H1 (cell line): ENCODE results near the gene RAP1A. TPM values are rescaled to one million over a fixed set of nuclear protein-coding genes. Genes with fewer than 3 reads are reported as not detected.

Experiments
- CTCF ChIA-PET: fragments of 300-600 bp; sonication (Branson Sonifier 250); formaldehyde crosslinking; loops from one replicate; lab custom pipeline; 2021; ENCODE audit not compliant: partially characterized antibody; lab: Charles Lee
- POLR2A ChIA-PET: fragments of 300-600 bp; sonication (Branson Sonifier 250); formaldehyde crosslinking; loops from one replicate; lab custom pipeline; 2021; ENCODE audit warnings: inconsistent platforms; ENCODE audit not compliant: partially characterized antibody; lab: Charles Lee
- DNase-seq, 2 experiments: peaks; one replicate each; pipeline versions ENCODE4 v3.0.0 to v3.0.0-alpha.2; 2010 to 2022; ENCODE audit warnings: low spot score in 2 of 2, low read depth in 1 of 2, mixed read lengths in 1 of 2
- FAIRE-seq: peaks from 2 replicates; lab custom pipeline; 2011; peaks lifted over from hg19 to GRCh38; lab: Jason Lieb, UNC
- H2AFZ ChIP-seq: 2 replicates; pipeline ENCODE4 v1.8.1; 2012; ENCODE audit warnings: low read length, inconsistent platforms
- H2AK5ac ChIP-seq: 2 replicates; pipeline ENCODE4 v1.6.1; 2013; ENCODE audit warnings: low read depth, low read length
- H2BK120ac ChIP-seq: replicated peaks from 2 replicates; pipeline ENCODE3; 2013; ENCODE audit warnings: low read depth, low read length, inconsistent platforms
- H2BK12ac ChIP-seq: 2 replicates; pipeline ENCODE4 v1.6.1; 2013; ENCODE audit warnings: low read depth, low read length
- H2BK15ac ChIP-seq: 2 replicates; pipeline ENCODE4 v1.6.1; 2013; ENCODE audit warnings: low read length
- H2BK20ac ChIP-seq: 2 replicates; pipeline ENCODE4 v1.6.1; 2013; ENCODE audit warnings: low read length
- H2BK5ac ChIP-seq: 2 replicates; pipeline ENCODE4 v1.6.1; 2013; ENCODE audit warnings: low read depth, low read length
- H3K14ac ChIP-seq: 2 replicates; pipeline ENCODE4 v1.6.1; 2013; ENCODE audit warnings: inconsistent platforms; ENCODE audit not compliant: insufficient read length
- H3K18ac ChIP-seq: 2 replicates; pipeline ENCODE4 v1.6.1; 2013; ENCODE audit warnings: low read length; ENCODE audit errors: extremely low read depth
- H3K23ac ChIP-seq: 2 replicates; pipeline ENCODE4 v1.6.1; 2013; ENCODE audit warnings: inconsistent platforms; ENCODE audit not compliant: insufficient read length
- H3K23me2 ChIP-seq: 2 replicates; pipeline ENCODE4 v1.6.1; 2013; ENCODE audit warnings: low read depth, low read length
- H3K27ac ChIP-seq: 2 replicates; pipeline ENCODE4 v1.6.1; 2011; ENCODE audit warnings: low read depth, low read length, inconsistent platforms
- H3K27me3 ChIP-seq, 4 experiments: replicated peaks in 1 of 4; 1 replicate in 1 of 4; 2 replicates in 3 of 4; pipeline versions ENCODE4 v1.6.1 to v1.8.1; 2011 to 2013; ENCODE audit warnings: low read length in 3 of 4, mild to moderate bottlenecking in 3 of 4, inconsistent platforms in 2 of 4, mixed read lengths in 2 of 4, moderate library complexity in 1 of 4; ENCODE audit not compliant: control insufficient read depth in 3 of 4, insufficient read depth in 3 of 4; ENCODE audit errors: extremely low read depth in 1 of 4
- H3K36me3 ChIP-seq, 4 experiments: 2 replicates each; pipeline versions ENCODE4 v1.6.1 to v1.8.1; 2011 to 2013; ENCODE audit warnings: mild to moderate bottlenecking in 4 of 4, low read length in 3 of 4, moderate library complexity in 2 of 4, control low read depth in 1 of 4, inconsistent platforms in 1 of 4; ENCODE audit not compliant: insufficient read depth in 4 of 4, control insufficient read depth in 2 of 4
- H3K4ac ChIP-seq: replicated peaks from 2 replicates; pipeline ENCODE3; 2013; ENCODE audit warnings: low read length, low read depth, mixed read lengths, inconsistent platforms; ENCODE audit not compliant: insufficient read length
- H3K4me1 ChIP-seq, 4 experiments: replicated peaks in 1 of 4; 1 replicate in 1 of 4; 2 replicates in 3 of 4; pipeline versions ENCODE4 v1.6.1 to v1.8.1; 2011 to 2013; ENCODE audit warnings: low read length in 3 of 4, inconsistent platforms in 2 of 4, mixed read lengths in 1 of 4; ENCODE audit not compliant: insufficient read depth in 4 of 4, control insufficient read depth in 3 of 4
- H3K4me2 ChIP-seq, 2 experiments: 2 replicates each; pipeline versions ENCODE4 v1.6.1 to v1.8.1; 2011 to 2013; ENCODE audit warnings: low read depth in 2 of 2, low read length in 2 of 2, control low read depth in 1 of 2, inconsistent platforms in 1 of 2, mild to moderate bottlenecking in 1 of 2; ENCODE audit not compliant: insufficient read depth in 1 of 2
- H3K4me3 ChIP-seq, 4 experiments: fragments of 200-600, 300-600 bp in 1 of 4; sonication (generic), shearing (Covaris generic), sonication (Bioruptor Twin) in 1 of 4; 2 replicates each; pipeline versions ENCODE4 v1.5.1 to v1.8.1; 2011 to 2016; ENCODE audit warnings: low read length in 4 of 4, low read depth in 3 of 4, control low read depth in 2 of 4, inconsistent platforms in 2 of 4, mild to moderate bottlenecking in 2 of 4, mixed read lengths in 1 of 4, moderate library complexity in 1 of 4; ENCODE audit not compliant: insufficient read depth in 2 of 4; ENCODE audit errors: extremely low read depth in 1 of 4
- H3K56ac ChIP-seq: replicated peaks from 2 replicates; pipeline ENCODE3; 2013; ENCODE audit warnings: low read depth, mild to moderate bottlenecking, mixed read lengths, low read length, inconsistent platforms; ENCODE audit not compliant: insufficient read length
- H3K79me1 ChIP-seq: 2 replicates; pipeline ENCODE4 v1.6.1; 2013; ENCODE audit warnings: low read depth, low read length, control low read depth
- H3K79me2 ChIP-seq, 2 experiments: 2 replicates each; pipeline versions ENCODE4 v1.6.1 to v1.8.1; 2012 to 2013; ENCODE audit warnings: low read length in 2 of 2, mild to moderate bottlenecking in 2 of 2, inconsistent platforms in 1 of 2; ENCODE audit not compliant: insufficient read depth in 2 of 2, control insufficient read depth in 1 of 2
- H3K9ac ChIP-seq, 4 experiments: replicated peaks in 1 of 4; 1 replicate in 1 of 4; 2 replicates in 3 of 4; pipeline versions ENCODE4 v1.6.1 to v1.8.1; 2011 to 2013; ENCODE audit warnings: low read depth in 3 of 4, low read length in 3 of 4, control low read depth in 2 of 4, mild to moderate bottlenecking in 2 of 4, moderate library complexity in 2 of 4, inconsistent platforms in 1 of 4; ENCODE audit errors: extremely low read depth in 1 of 4
- H3K9me3 ChIP-seq, 2 experiments: 2 replicates each; pipeline versions ENCODE4 v1.6.1 to v1.8.1; 2012 to 2013; ENCODE audit warnings: mild to moderate bottlenecking in 2 of 2, moderate library complexity in 2 of 2, control low read depth in 1 of 2, inconsistent platforms in 1 of 2, low read depth in 1 of 2, low read length in 1 of 2, mixed read lengths in 1 of 2; ENCODE audit not compliant: insufficient read depth in 2 of 2
- H4K20me1 ChIP-seq, 2 experiments: replicated peaks in 1 of 2; 2 replicates each; pipeline versions ENCODE3 to v1.8.1; 2011 to 2013; ENCODE audit warnings: inconsistent platforms in 2 of 2, low read length in 2 of 2, mild to moderate bottlenecking in 1 of 2; ENCODE audit not compliant: insufficient read depth in 2 of 2, control insufficient read depth in 1 of 2
- H4K5ac ChIP-seq: 2 replicates; pipeline ENCODE4 v1.6.1; 2013; ENCODE audit warnings: low read length, low read depth, mixed read lengths, inconsistent platforms; ENCODE audit not compliant: insufficient read length
- H4K8ac ChIP-seq: 2 replicates; pipeline ENCODE4 v1.8.0; 2013; ENCODE audit warnings: mild to moderate bottlenecking, moderate library complexity, low read length, inconsistent platforms; ENCODE audit not compliant: insufficient read depth; ENCODE audit errors: extremely low read depth
- H4K91ac ChIP-seq: replicated peaks from 2 replicates; pipeline ENCODE3; 2013; ENCODE audit warnings: low read length, mixed read lengths, inconsistent platforms; ENCODE audit not compliant: insufficient read length
- BACH1 ChIP-seq: IDR thresholded peaks from 2 replicates; pipeline ENCODE4 v1.6.1; 2012; ENCODE audit warnings: low read length, improper control_type of control experiment
- EZH2 ChIP-seq: fragments of 200-600 bp; sonication (generic); IDR thresholded peaks from 2 replicates; pipeline ENCODE4 v1.7.1; 2012; ENCODE audit warnings: low read depth, mild to moderate bottlenecking, moderate library complexity, low read length, inconsistent platforms; ENCODE audit not compliant: severe bottlenecking
- RAD21 ChIP-seq, 2 experiments: IDR thresholded peaks in 1 of 2; conservative IDR thresholded peaks in 1 of 2; 2 replicates each; pipeline ENCODE4 v1.6.1; 2011; ENCODE audit warnings: low read depth in 2 of 2, low read length in 2 of 2, improper control_type of control experiment in 1 of 2, inconsistent platforms in 1 of 2, mild to moderate bottlenecking in 1 of 2, moderate library complexity in 1 of 2
- RBBP5 ChIP-seq: IDR thresholded peaks from 2 replicates; pipeline ENCODE4 v1.7.1; 2012; ENCODE audit warnings: low read depth, mild to moderate bottlenecking, inconsistent platforms, low read length, moderate library complexity, borderline replicate concordance
- SRF ChIP-seq: IDR thresholded peaks from 2 replicates; pipeline ENCODE4 v1.6.1; 2011; ENCODE audit warnings: mild to moderate bottlenecking, low read depth, low read length, moderate library complexity
- TAF7 ChIP-seq: optimal IDR thresholded peaks from 2 replicates; pipeline ENCODE3; 2011; ENCODE audit warnings: low read depth, mild to moderate bottlenecking, inconsistent platforms, low read length, moderate library complexity, borderline replicate concordance
- WGBS, 2 experiments: shearing (Covaris generic) in 1 of 2; methylation state at CpG; one replicate each; pipeline versions ENCODE4 v1.1.6 to v1.1.7; 2013 to 2015; ENCODE audit warnings: low lambda C conversion rate in 2 of 2, mixed read lengths in 2 of 2, inconsistent platforms in 1 of 2, low coverage in 1 of 2, missing lambda C conversion rate in 1 of 2; ENCODE audit not compliant: insufficient replicate concordance in 2 of 2, insufficient coverage in 1 of 2, insufficient read length in 1 of 2; ENCODE audit errors: extremely low coverage in 1 of 2, missing lambda C conversion rate in 1 of 2; 5-methylcytosine and 5-hydroxymethylcytosine counted together
- polyA plus RNA-seq, 7 experiments: library from polyadenylated mRNA; depleted of rRNA in 3 of 7; stranded (reverse) in 5 of 7; unstranded in 2 of 7; fragments of >200 nt in 5 of 7; fragments of 200-250 nt in 2 of 7; gene quantifications; 1 replicate in 5 of 7; 2 replicates in 1 of 7; 4 replicates in 1 of 7; pipeline versions ENCODE4 v1.2.1 to v1.2.3, GENCODE V29; 2011 to 2013; ENCODE audit warnings: missing spikeins in 2 of 7, mixed read lengths in 2 of 7
- total RNA-seq: library from RNA; stranded (reverse); fragmentation: NEBNext Ultra II Directional; extraction: Animal tissue kit (Norgen Biotek cat#: 25700); gene quantifications from 2 replicates; pipeline ENCODE4 v1.2.1, GENCODE V29; 2021
- TF ChIP-seq, protein P1 (sequence below), 3 experiments: IDR thresholded peaks; 1 replicate in 2 of 3; 2 replicates in 1 of 3; pipeline versions ENCODE4 v1.5.1 to v1.6.1; 2011; ENCODE audit warnings: low read length in 3 of 3, mild to moderate bottlenecking in 3 of 3, inconsistent platforms in 2 of 3, low read depth in 1 of 3, moderate library complexity in 1 of 3; ENCODE audit not compliant: insufficient read depth in 1 of 3; ENCODE audit errors: control extremely low read depth in 1 of 3

Gene RAP1A
- total and polyA plus RNA-seq, 2 of the 8 experiments (the other 6 are each of a cell fraction or from before 2014, with no cell fraction given) = 10.9 to 35.8 TPM

DNA sequence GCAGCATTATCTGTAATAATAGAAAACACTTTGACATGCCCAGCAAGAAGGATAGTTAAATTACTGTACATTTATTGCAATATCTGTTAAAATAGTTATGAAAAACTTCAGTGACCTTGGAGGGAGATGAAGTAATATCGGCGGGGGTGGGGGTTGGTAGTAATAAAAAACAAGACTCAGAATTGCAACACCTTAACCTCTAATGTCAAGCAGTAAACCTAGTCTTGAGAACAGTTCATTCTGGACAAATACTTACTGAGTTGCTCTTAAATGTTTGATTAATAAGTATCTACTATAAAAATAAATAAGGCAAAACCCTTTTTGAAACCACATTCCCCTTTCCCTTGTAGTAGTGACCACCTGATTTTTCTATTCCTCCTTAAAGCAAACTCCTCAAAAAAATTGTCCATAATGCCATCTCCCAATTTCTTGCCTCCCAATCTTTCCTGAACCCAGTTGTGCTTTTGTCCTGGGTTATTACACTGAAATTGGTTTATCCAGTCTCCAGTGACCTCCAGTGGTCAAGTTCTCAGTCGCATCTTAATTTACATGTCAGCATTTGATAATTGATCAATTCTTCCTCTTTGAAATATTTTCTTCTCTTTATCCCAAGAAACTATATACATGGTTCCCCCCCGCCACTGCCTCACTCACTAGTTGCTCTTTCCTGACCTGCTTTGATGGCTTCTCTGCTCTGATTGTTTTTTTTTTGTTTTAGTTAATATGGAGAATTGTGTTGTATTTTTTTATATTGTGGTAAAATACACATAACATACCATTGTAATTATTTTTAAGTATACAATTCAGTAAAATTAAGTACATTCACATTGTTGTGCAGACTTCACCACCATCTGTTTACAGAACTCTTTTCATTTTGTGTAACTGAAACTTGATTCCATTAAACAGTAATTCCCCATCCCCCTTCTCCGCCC, 36.8 kb downstream of the RAP1A start:
- H4K20me1 ChIP-seq = peaks cover 0 to 2% of the 10 kb centered on the region in 2 experiments
- FAIRE-seq = no peak
- 70% methylated on average over 5 of the region's 5 CpGs; no CpG with 5 or more reads in 1 of the 2 experiments for WGBS, 2 experiments
- peaks cover 0 to 8% (median 0%) of the 10 kb centered on the region in 4 experiments; a peak in 2 of 7 replicates for H3K4me1 ChIP-seq
- no peak overlapping the region for H3K4ac ChIP-seq
- H3K4me2 ChIP-seq = no peak overlapping the region
- no peak overlapping the region for H4K91ac ChIP-seq
- no peaks in the 10 kb centered on the region for H3K9me3 ChIP-seq
- H3K4me3 ChIP-seq = no peak overlapping the region
- no peak overlapping the region for H3K14ac ChIP-seq
- ChIA-PET CTCF (interaction anchor here (1.6 kb wide), 1 partner anchor 148 kb away, joined by 7 read pairs; no protein-coding TSS in a partner anchor), POLR2A (no interaction called here)
- H2AK5ac ChIP-seq = no peak overlapping the region
- DNase-seq = no peak
- H4K8ac ChIP-seq = no peak overlapping the region
- H3K27ac ChIP-seq = no peak overlapping the region
- TF ChIP-seq BACH1 (no peak), RBBP5 (no peak), TAF7 (no peak), RAD21 (IDR thresholded peaks at IDR 0.05 in 1 of 2, conservative IDR thresholded peaks at IDR 0.05 in 1 of 2; ENCODE audit: low read depth in 2 of 2, low read length in 2 of 2) (peak; percentile 79 to 82), SRF (no peak), EZH2 (no peak)
- TF ChIP-seq, protein P1, sequence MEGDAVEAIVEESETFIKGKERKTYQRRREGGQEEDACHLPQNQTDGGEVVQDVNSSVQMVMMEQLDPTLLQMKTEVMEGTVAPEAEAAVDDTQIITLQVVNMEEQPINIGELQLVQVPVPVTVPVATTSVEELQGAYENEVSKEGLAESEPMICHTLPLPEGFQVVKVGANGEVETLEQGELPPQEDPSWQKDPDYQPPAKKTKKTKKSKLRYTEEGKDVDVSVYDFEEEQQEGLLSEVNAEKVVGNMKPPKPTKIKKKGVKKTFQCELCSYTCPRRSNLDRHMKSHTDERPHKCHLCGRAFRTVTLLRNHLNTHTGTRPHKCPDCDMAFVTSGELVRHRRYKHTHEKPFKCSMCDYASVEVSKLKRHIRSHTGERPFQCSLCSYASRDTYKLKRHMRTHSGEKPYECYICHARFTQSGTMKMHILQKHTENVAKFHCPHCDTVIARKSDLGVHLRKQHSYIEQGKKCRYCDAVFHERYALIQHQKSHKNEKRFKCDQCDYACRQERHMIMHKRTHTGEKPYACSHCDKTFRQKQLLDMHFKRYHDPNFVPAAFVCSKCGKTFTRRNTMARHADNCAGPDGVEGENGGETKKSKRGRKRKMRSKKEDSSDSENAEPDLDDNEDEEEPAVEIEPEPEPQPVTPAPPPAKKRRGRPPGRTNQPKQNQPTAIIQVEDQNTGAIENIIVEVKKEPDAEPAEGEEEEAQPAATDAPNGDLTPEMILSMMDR (IDR thresholded peaks at IDR 0.05; ENCODE audit: control extremely low read depth in 1 of 3, insufficient read depth in 1 of 3, low read depth in 1 of 3, low read length in 3 of 3) = peak in 2 of 3 experiments; percentile 38 to 52; a peak in 3 of 4 replicates
- H3K9ac ChIP-seq = no peak overlapping the region
- H3K79me2 ChIP-seq = peaks cover 0 to 60% of the 10 kb centered on the region in 2 experiments; a peak in 2 of 4 replicates
- H3K79me1 ChIP-seq = no peaks in the 10 kb centered on the region
- no peaks in the 10 kb centered on the region for H3K36me3 ChIP-seq
- no peak overlapping the region for H2BK15ac ChIP-seq
- H3K23ac ChIP-seq = no peak overlapping the region
- H3K23me2 ChIP-seq = no peaks in the 10 kb centered on the region
- no peak overlapping the region for H2BK20ac ChIP-seq
- no peaks in the 10 kb centered on the region for H3K27me3 ChIP-seq
- no peak overlapping the region for H2BK12ac ChIP-seq
- H2BK120ac ChIP-seq = no peak overlapping the region
- H2BK5ac ChIP-seq = no peak overlapping the region
- H3K18ac ChIP-seq = no peak overlapping the region
- no peak overlapping the region for H4K5ac ChIP-seq
- H2AFZ ChIP-seq = no peak overlapping the region
- H3K56ac ChIP-seq = no peak overlapping the region
